ENCODE measurements around the gene RHNO1. TPM values are rescaled to one million over a fixed set of nuclear protein-coding genes. Genes with fewer than 3 reads are reported as not detected.

The RHNO1 gene
- total RNA-seq (2021) = 71.7 and 79.9 TPM in 2 replicates
- percentile 84 among the genes with signal in this experiment for Bru-seq, nascent RNA
- BruChase-seq, experiment 1, labeled RNA remaining after a 2-hour chase = percentile 84 among the genes with signal in this experiment
- percentile 88 among the genes with signal in this experiment for BruChase-seq, experiment 2, labeled RNA remaining after a 6-hour chase
- long read RNA-seq, transcript RHNO1-203 (2 exons, 1,605 nt) = minor isoform, 11 of 200 reads
- long read RNA-seq, transcript RHNO1-204 (3 exons, 1,870 nt) = major isoform, 174 of 200 reads
- long read RNA-seq, partial matches to known transcripts = 8 of 200 reads
- long read RNA-seq, other reads (novel, unspliced or antisense) = 2 of 200 reads

- Histone ChIP-seq H3K4me1 (ENCODE audit: insufficient read depth, low read length, poor library complexity, severe bottlenecking) (no peaks in the 10 kb centered on the region), H3K27ac (ENCODE audit: low read depth, low read length, poor library complexity, severe bottlenecking) (peak within 1 kb of the TSS; percentile 86), H3K9me3 (ENCODE audit: low read depth, low read length, poor library complexity, severe bottlenecking) (no peaks in the 10 kb centered on the region), H3K27me3 (replicated peaks; ENCODE audit: insufficient read depth, low read depth, low read length, poor library complexity) (no peaks in the 10 kb centered on the region), H3K36me3 (ENCODE audit: insufficient read depth, low read length, poor library complexity, severe bottlenecking) (peaks cover 42% of the 10 kb centered on the region), H3K4me3 (ENCODE audit: low read depth, low read length, poor library complexity, severe bottlenecking) (peak within 1 kb of the TSS; percentile 65)
- CTCF ChIA-PET = interaction anchor here (0.9 to 1.2 kb wide), 2 partner anchors 14 to 21 kb away, joined by 3 to 4 read pairs; partner anchors contain the start of genes TEX52 and TULP3
- no peak for TF ChIP-seq EZH2 (IDR thresholded peaks at IDR 0.05; ENCODE audit: borderline replicate concordance, low read depth, low read length, poor library complexity, severe bottlenecking)
- no peak for TF ChIP-seq CTCF (conservative IDR thresholded peaks at IDR 0.05; ENCODE audit: low read depth, low read length)
- BruUV-seq (replicated peaks) = TSS peak; percentile 74
- POLR2A ChIA-PET (ENCODE audit: low non-redundant PET) = interaction anchor here (0.6 kb wide), 1 partner anchor 77 kb away, joined by 11 read pairs; no protein-coding TSS in a partner anchor
- DNase-seq (ENCODE audit: low spot score) = peak; percentile 93
- intact Hi-C loops (cut with micrococcal nuclease; ENCODE audit: unreplicated experiment) = loop anchor here (1.0 to 2.0 kb wide), 2 partner anchors 34 to 68 kb away; no protein-coding TSS in a partner anchor
These were observed at the start of gene RHNO1, which contains the start of gene FOXM1 for GRCh38 chr12:2877047-2877952. Gene RHNO1 (plus strand): TSS chr12:2877223. CDS start chr12:2885367, 8,144 bp downstream. Gene FOXM1 (minus strand): TSS chr12:2877174. CDS start chr12:2874478, 2,696 bp downstream.

- peaks cover 11% of the 10 kb centered on the region for H3K4me1 ChIP-seq (ENCODE audit: insufficient read depth, low read length, poor library complexity, severe bottlenecking)
- POLR2A ChIA-PET (ENCODE audit: low non-redundant PET) = interaction anchor here (0.7 kb wide), 1 partner anchor 95 kb away, joined by 3 read pairs; no protein-coding TSS in a partner anchor
- intact Hi-C loops (cut with micrococcal nuclease; ENCODE audit: unreplicated experiment) = no loop called here
These were observed 47.7 kb upstream of the RHNO1 start for GRCh38 chr12:2829275-2829674.

More at GRCh38 chr12:2829275-2829674, 47.7 kb upstream of the RHNO1 start:
- Histone ChIP-seq H3K27ac (ENCODE audit: low read depth, low read length, poor library complexity, severe bottlenecking) (no peak overlapping the region), H3K27me3 (replicated peaks; ENCODE audit: insufficient read depth, low read depth, low read length, poor library complexity) (no peaks in the 10 kb centered on the region), H3K9me3 (ENCODE audit: low read depth, low read length, poor library complexity, severe bottlenecking) (no peaks in the 10 kb centered on the region), H3K4me3 (ENCODE audit: low read depth, low read length, poor library complexity, severe bottlenecking) (no peak overlapping the region), H3K36me3 (ENCODE audit: insufficient read depth, low read length, poor library complexity, severe bottlenecking) (peaks cover 2% of the 10 kb centered on the region)
- CTCF ChIA-PET = no interaction called here
- no peak for DNase-seq (ENCODE audit: low spot score)
- BruUV-seq (replicated peaks) = no TSS peak
- TF ChIP-seq CTCF (conservative IDR thresholded peaks at IDR 0.05; ENCODE audit: low read depth, low read length) (no peak), EZH2 (IDR thresholded peaks at IDR 0.05; ENCODE audit: borderline replicate concordance, low read depth, low read length, poor library complexity, severe bottlenecking) (no peak)
